HEK293 (cell line): ENCODE results near the gene PRSS53.

ENCODE experiments used
- INSM2 ChIP-seq: fragments of 450-650 bp; formaldehyde crosslinking; IDR thresholded peaks from 2 replicates; pipeline ENCODE4 v1.5.1; 2016; ENCODE audit warnings: missing biosample characterization, missing genetic modification characterization
- KLF8 ChIP-seq: fragments of 450-650 bp; formaldehyde crosslinking; IDR thresholded peaks from 2 replicates; pipeline ENCODE4 v1.5.1; 2016; ENCODE audit warnings: missing biosample characterization, missing genetic modification characterization
- TSHZ1 ChIP-seq: fragments of 450-650 bp; formaldehyde crosslinking; IDR thresholded peaks from 2 replicates; pipeline ENCODE4 v1.5.1; 2016; ENCODE audit warnings: missing biosample characterization, missing genetic modification characterization, borderline replicate concordance
- YY2 ChIP-seq: fragments of 450-650 bp; formaldehyde crosslinking; IDR thresholded peaks from 2 replicates; pipeline ENCODE4 v1.5.1; 2016; ENCODE audit warnings: missing biosample characterization, missing genetic modification characterization
- ZBTB17 ChIP-seq: fragments of 450-650 bp; formaldehyde crosslinking; IDR thresholded peaks from 2 replicates; pipeline ENCODE4 v1.5.1; 2016; ENCODE audit warnings: missing biosample characterization, missing genetic modification characterization
- ZBTB21 ChIP-seq: fragments of 450-650 bp; formaldehyde crosslinking; IDR thresholded peaks from 2 replicates; pipeline ENCODE4 v1.5.1; 2017; ENCODE audit warnings: missing biosample characterization, missing genetic modification characterization
- ZBTB7A ChIP-seq: fragments of 450-650 bp; formaldehyde crosslinking; IDR thresholded peaks from 2 replicates; pipeline ENCODE4 v1.5.1; 2016; ENCODE audit warnings: low read depth, missing biosample characterization, missing genetic modification characterization
- ZEB2 ChIP-seq: fragments of 450-650 bp; formaldehyde crosslinking; IDR thresholded peaks from 2 replicates; pipeline ENCODE4 v1.5.1; 2016; ENCODE audit warnings: missing biosample characterization, missing genetic modification characterization
- ZNF155 ChIP-seq: fragments of 450-650 bp; formaldehyde crosslinking; IDR thresholded peaks from 2 replicates; pipeline ENCODE4 v1.5.1; 2016; ENCODE audit warnings: missing biosample characterization, missing genetic modification characterization
- ZNF184 ChIP-seq: fragments of 450-650 bp; IDR thresholded peaks from 2 replicates; pipeline ENCODE4 v1.5.1; 2018; ENCODE audit warnings: missing biosample characterization, mild to moderate bottlenecking, missing genetic modification characterization
- ZNF335 ChIP-seq: fragments of 450-650 bp; formaldehyde crosslinking; conservative IDR thresholded peaks from 2 replicates; pipeline ENCODE4 v1.5.1; 2016; ENCODE audit warnings: missing biosample characterization, missing genetic modification characterization
- ZNF341 ChIP-seq: fragments of 450-650 bp; formaldehyde crosslinking; IDR thresholded peaks from 2 replicates; pipeline ENCODE4; 2016; ENCODE audit warnings: low read depth, missing biosample characterization, missing genetic modification characterization
- ZNF501 ChIP-seq: fragments of 450-650 bp; formaldehyde crosslinking; IDR thresholded peaks from 2 replicates; pipeline ENCODE4 v1.5.1; 2016; ENCODE audit warnings: missing biosample characterization, missing genetic modification characterization
- ZNF585B ChIP-seq: fragments of 450-650 bp; formaldehyde crosslinking; IDR thresholded peaks from 2 replicates; pipeline ENCODE4 v1.5.1; 2016; ENCODE audit warnings: missing biosample characterization, missing genetic modification characterization
- ZNF600 ChIP-seq: fragments of 450-650 bp; formaldehyde crosslinking; IDR thresholded peaks from 2 replicates; pipeline ENCODE4 v1.5.1; 2016; ENCODE audit warnings: missing biosample characterization, missing genetic modification characterization
- ZNF610 ChIP-seq: fragments of 450-650 bp; formaldehyde crosslinking; IDR thresholded peaks from 2 replicates; pipeline ENCODE4 v1.5.1; 2016; ENCODE audit warnings: missing biosample characterization, missing genetic modification characterization, borderline replicate concordance
- ZNF623 ChIP-seq: fragments of 450-650 bp; formaldehyde crosslinking; IDR thresholded peaks from 2 replicates; pipeline ENCODE4 v1.5.1; 2016; ENCODE audit warnings: missing biosample characterization, missing genetic modification characterization
- ZNF677 ChIP-seq: fragments of 450-650 bp; IDR thresholded peaks from 2 replicates; pipeline ENCODE4 v1.5.0; 2018; ENCODE audit warnings: missing biosample characterization, mild to moderate bottlenecking, missing genetic modification characterization, moderate library complexity
- ZNF843 ChIP-seq: fragments of 450-650 bp; formaldehyde crosslinking; IDR thresholded peaks from 2 replicates; pipeline ENCODE4 v1.5.1; 2016; ENCODE audit warnings: missing biosample characterization, missing genetic modification characterization
- ZXDB ChIP-seq: fragments of 450-650 bp; formaldehyde crosslinking; IDR thresholded peaks from 2 replicates; pipeline ENCODE4 v1.5.1; 2016; ENCODE audit warnings: missing biosample characterization, missing genetic modification characterization
- TF ChIP-seq, protein P1 (sequence below): fragments of 450-650 bp; formaldehyde crosslinking; IDR thresholded peaks from 2 replicates; pipeline ENCODE4 v1.5.1; 2016; ENCODE audit warnings: missing biosample characterization, missing genetic modification characterization
- TF ChIP-seq, protein P2 (sequence below): fragments of 450-650 bp; formaldehyde crosslinking; IDR thresholded peaks from 2 replicates; pipeline ENCODE4 v1.5.1; 2016; ENCODE audit warnings: missing biosample characterization, missing genetic modification characterization
- TF ChIP-seq, protein P3 (sequence below): fragments of 450-650 bp; formaldehyde crosslinking; IDR thresholded peaks from 2 replicates; pipeline ENCODE4 v1.5.1; 2016; ENCODE audit warnings: missing biosample characterization, missing genetic modification characterization
- TF ChIP-seq, protein P4 (sequence below): fragments of 450-650 bp; formaldehyde crosslinking; IDR thresholded peaks from 2 replicates; pipeline ENCODE4 v1.5.1; 2016; ENCODE audit warnings: missing biosample characterization, missing genetic modification characterization

PRSS53 gene

GRCh38 chr16:31071861-31072260 lies 16.9 kb downstream of the PRSS53 start (continued):
- peak; percentile 53 for TF ChIP-seq ZEB2
- no peak for TF ChIP-seq ZNF677 (tag by site-specific recombination)
- peak; percentile 91 for TF ChIP-seq ZBTB21 (tag by site-specific recombination)
- TF ChIP-seq, protein P1, sequence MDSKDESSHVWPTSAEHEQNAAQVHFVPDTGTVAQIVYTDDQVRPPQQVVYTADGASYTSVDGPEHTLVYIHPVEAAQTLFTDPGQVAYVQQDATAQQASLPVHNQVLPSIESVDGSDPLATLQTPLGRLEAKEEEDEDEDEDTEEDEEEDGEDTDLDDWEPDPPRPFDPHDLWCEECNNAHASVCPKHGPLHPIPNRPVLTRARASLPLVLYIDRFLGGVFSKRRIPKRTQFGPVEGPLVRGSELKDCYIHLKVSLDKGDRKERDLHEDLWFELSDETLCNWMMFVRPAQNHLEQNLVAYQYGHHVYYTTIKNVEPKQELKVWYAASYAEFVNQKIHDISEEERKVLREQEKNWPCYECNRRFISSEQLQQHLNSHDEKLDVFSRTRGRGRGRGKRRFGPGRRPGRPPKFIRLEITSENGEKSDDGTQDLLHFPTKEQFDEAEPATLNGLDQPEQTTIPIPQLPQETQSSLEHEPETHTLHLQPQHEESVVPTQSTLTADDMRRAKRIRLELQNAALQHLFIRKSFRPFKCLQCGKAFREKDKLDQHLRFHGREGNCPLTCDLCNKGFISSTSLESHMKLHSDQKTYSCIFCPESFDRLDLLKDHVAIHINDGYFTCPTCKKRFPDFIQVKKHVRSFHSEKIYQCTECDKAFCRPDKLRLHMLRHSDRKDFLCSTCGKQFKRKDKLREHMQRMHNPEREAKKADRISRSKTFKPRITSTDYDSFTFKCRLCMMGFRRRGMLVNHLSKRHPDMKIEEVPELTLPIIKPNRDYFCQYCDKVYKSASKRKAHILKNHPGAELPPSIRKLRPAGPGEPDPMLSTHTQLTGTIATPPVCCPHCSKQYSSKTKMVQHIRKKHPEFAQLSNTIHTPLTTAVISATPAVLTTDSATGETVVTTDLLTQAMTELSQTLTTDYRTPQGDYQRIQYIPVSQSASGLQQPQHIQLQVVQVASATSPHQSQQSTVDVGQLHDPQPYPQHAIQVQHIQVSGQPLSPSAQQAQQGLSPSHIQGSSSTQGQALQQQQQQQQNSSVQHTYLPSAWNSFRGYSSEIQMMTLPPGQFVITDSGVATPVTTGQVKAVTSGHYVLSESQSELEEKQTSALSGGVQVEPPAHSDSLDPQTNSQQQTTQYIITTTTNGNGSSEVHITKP, result peak; percentile 36
- 0 out of 2 replicates have a peak, but pooled peaks have one; percentile 9 for TF ChIP-seq TSHZ1 (tag by site-specific recombination)
- 0 out of 2 replicates have a peak, but pooled peaks have one; percentile 28 for TF ChIP-seq ZNF843 (tag by site-specific recombination)
- TF ChIP-seq, protein P2, sequence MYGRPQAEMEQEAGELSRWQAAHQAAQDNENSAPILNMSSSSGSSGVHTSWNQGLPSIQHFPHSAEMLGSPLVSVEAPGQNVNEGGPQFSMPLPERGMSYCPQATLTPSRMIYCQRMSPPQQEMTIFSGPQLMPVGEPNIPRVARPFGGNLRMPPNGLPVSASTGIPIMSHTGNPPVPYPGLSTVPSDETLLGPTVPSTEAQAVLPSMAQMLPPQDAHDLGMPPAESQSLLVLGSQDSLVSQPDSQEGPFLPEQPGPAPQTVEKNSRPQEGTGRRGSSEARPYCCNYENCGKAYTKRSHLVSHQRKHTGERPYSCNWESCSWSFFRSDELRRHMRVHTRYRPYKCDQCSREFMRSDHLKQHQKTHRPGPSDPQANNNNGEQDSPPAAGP, result peak; percentile 68; the same call in 1 of the 2 replicates
- TF ChIP-seq ZNF600 (tag by site-specific recombination), result peak; percentile 84
- TF ChIP-seq ZNF184 (tag by site-specific recombination), result peak; percentile 32; the same call in 1 of the 2 replicates
- no peak for TF ChIP-seq KLF8
- no peak for TF ChIP-seq ZBTB17 (tag by site-specific recombination)
- no peak for TF ChIP-seq ZNF610
- no peak for TF ChIP-seq ZNF623 (tag by site-specific recombination)
- TF ChIP-seq ZNF155, result no peak
- TF ChIP-seq, protein P3, sequence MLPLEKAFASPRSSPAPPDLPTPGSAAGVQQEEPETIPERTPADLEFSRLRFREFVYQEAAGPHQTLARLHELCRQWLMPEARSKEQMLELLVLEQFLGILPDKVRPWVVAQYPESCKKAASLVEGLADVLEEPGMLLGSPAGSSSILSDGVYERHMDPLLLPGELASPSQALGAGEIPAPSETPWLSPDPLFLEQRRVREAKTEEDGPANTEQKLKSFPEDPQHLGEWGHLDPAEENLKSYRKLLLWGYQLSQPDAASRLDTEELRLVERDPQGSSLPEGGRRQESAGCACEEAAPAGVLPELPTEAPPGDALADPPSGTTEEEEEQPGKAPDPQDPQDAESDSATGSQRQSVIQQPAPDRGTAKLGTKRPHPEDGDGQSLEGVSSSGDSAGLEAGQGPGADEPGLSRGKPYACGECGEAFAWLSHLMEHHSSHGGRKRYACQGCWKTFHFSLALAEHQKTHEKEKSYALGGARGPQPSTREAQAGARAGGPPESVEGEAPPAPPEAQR (tag by site-specific recombination), result no peak
- no peak for TF ChIP-seq ZNF501 (tag by site-specific recombination)
- TF ChIP-seq ZNF341 (tag by site-specific recombination), result no peak
- TF ChIP-seq, protein P4, sequence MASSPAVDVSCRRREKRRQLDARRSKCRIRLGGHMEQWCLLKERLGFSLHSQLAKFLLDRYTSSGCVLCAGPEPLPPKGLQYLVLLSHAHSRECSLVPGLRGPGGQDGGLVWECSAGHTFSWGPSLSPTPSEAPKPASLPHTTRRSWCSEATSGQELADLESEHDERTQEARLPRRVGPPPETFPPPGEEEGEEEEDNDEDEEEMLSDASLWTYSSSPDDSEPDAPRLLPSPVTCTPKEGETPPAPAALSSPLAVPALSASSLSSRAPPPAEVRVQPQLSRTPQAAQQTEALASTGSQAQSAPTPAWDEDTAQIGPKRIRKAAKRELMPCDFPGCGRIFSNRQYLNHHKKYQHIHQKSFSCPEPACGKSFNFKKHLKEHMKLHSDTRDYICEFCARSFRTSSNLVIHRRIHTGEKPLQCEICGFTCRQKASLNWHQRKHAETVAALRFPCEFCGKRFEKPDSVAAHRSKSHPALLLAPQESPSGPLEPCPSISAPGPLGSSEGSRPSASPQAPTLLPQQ (tag by site-specific recombination), result peak; percentile 29; the same call in 1 of the 2 replicates
- TF ChIP-seq YY2 (tag by site-specific recombination), result no peak
- no peak for TF ChIP-seq ZNF335 (tag by site-specific recombination)
- TF ChIP-seq INSM2, result peak; percentile 67; the same call in 1 of the 2 replicates
- no peak for TF ChIP-seq ZNF585B
- TF ChIP-seq ZBTB7A, result no peak
- TF ChIP-seq ZXDB, result 0 out of 2 replicates have a peak, but pooled peaks have one; percentile 25
